Medulla oblongata (tissue), 1 donor: Measurements from ENCODE around the gene KDM2B.
"Not testable (repeated sequence)": the region's sequence is repeated elsewhere in the genome, so short reads cannot be mapped to it uniquely, and the experiment has no call there.

Experiments used
- DNase-seq: peaks from one replicate; pipeline ENCODE4 v3.0.0-alpha.2; 2015; ENCODE audit errors: extremely low spot score

KDM2B gene

GRCh38 chr12:121503395-121503794 lies 77.4 kb downstream of the KDM2B start:
- no peak for DNase-seq

DNA sequence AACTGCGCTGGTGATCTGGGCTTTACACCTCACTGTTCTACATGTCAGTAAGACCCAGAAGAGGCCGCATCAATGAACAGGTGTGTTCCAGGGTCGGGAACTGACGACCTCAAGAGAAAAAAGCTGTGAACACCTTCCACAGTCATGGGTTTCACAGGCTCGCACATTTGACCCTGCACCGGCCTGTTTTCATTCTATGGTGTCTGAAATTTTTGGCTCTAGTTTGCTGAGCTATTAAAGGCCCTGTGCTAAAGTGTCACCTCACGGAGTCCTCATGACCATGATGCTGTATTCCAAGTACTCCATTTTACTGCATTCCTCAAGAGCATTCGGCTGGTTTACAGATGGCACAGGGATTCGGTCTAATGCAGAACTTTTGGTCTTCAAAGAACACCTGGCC lies 78.9 kb downstream of the KDM2B start:
- DNase-seq, result no peak

- DNase-seq, result peak; percentile 86
Observed at GRCh38 chr12:121499929-121500793, 80.7 kb downstream of the KDM2B start.

DNA sequence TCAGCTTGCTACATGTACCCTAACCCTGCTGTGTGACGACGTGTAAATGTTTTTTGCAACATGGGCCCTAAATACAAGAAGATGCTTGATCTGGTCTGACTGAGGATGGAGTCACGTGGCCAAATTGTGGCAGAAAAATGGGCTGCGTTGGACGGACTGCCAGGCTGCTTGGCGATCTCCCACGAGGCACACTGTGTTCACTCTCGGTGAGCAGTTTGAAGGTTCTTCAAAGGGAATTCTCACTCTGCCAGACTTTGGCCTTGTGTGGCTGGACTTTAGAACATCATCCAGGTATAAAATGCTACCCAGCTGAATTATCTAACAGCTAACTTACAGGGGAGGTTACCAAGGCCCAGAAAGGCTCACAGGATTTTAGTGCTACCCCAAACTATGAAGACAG lies 85.1 kb downstream of the KDM2B start:
- DNase-seq, result peak; percentile 24

DNA sequence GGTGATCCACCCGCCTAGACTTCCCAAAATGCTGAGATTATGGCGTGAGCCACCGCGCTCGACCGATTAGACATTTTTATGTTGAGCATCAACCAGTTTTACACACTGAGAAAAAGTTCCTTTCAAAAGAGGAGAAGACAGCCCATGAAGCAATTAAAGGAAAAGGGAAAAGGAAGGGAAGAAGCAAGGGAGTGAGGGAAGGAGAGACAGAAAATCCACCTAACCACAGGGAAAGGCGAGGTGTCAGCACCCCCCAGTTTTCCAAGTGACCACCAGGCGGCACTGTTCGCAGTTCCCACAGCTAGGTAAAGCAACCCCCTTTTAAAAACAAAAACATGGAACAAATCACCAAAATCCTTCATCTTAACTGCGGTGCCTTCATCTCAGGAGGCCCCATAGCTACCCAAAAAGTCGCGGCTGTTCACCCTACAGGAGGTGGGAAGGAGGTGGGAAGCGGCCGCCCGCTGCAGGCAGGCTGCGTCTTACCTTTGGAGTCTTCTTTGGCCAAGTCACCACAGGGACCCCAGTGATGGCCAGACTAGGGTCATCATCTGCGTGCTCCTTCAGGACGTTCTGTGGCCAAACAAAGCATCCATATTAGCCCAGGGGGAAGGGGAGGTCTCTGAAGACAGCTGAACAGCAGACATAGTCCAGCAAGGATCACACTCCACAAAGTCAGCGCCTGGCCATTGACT lies 86.6 kb downstream of the KDM2B start:
- peak; percentile 31 for DNase-seq

DNA sequence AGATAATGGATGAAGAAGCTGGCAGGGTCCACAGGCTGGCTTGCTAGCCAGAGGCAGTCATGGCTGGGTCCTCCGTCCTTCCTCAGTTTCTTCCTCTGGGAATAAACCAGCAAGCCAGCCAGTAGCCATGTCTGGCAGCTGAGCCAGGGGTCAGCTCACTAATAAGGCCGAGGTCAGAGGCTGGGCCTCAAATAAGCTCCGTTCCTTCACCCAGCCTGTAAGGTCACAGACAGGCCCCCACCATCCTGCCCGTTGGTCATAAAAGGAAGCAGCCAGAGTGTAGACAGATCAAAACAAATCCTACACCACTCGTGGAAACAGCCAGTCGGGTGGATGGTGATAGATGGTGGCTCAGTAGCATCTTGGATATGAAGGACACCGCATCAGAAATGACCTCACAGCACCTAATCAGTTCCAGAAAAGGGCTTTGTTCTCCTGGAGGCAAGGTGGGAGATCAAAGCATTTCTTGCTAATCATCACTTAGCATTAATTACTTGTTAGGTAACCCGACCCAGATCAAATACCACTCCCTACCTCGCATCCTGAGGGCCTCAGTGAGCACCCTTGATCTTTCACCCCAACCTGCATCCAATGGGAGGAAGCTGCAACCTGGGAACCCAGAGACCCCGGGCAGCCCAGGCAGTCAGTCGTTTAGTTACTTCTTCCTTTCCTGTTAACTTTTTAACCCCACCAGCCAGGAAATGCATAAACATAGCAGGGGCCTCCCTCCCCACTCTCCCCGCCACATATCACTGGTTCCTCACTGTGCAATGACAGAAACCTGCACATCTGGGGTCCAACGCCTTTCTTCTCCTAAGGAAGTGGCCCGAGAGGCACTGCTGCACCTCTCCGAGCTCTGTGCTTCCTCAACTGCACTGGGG lies 90.2 kb downstream of the KDM2B start:
- no peak for DNase-seq

- no peak for DNase-seq
Observed at GRCh38 chr12:121489874-121490273, 90.9 kb downstream of the KDM2B start.

GRCh38 chr12:121484967-121485366 lies 95.9 kb downstream of the KDM2B start:
- DNase-seq, result no peak

DNA sequence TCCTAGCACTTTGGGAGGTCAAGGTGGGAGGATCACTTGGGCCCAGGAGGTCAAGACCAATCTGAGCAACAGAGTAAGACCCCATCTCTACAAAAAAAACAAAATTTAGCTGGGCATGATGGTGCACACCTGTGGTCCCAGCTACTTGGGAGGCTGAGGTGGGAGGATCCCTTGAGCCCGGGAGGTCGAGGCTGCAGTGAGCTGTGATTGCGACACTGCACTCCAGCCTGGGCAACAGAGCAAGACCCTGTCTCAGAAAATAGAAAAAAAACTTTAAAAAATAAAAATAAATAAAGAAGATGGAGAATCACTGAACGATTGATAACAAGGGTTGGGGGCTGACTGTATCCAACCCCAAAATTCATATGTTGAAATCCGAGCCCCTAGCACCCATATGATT lies 96.3 kb downstream of the KDM2B start:
- DNase-seq, result not testable (repeated sequence)

DNA sequence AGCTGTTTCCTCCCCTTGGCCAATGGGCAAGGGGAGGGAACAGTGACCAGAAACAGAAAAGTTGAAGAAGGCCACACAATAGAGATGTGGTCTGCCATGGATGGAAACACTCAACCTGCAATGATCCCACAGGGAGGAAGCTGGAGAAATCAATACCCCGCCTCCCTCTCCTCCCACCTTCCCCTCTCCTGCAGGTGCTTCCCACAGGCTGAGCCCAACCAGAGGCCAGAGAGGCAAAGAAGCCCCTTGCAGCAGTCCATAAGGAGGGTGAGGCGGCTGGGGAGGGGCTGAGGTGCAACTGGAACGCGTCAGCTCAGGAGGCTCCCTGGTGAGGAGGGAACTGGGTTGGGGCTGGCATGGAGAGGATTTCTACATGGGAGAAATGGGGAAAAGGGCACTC lies 96.9 kb downstream of the KDM2B start:
- no peak for DNase-seq

GRCh38 chr12:121476477-121476876 lies 104.3 kb downstream of the KDM2B start:
- DNase-seq, result no peak

DNA sequence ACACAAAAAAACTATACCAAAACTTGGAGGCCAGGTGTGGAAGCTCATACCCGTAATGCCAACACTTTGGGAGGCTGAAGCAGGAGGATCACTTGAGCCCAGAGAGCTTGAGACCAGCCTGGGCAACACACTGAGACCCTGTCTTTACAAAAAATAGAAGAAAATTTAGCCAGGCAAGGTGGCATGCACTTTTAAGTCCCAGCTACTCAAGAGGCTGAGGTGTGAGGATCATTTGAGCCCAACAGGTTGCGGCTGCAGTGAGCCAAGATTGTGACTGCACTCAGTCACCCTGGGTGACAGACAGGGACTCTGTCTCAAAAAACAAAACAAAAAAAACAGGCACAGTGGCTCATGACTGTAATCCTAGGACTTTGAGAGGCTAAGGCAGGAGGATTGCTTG lies 105.5 kb downstream of the KDM2B start:
- DNase-seq, result no peak

DNA sequence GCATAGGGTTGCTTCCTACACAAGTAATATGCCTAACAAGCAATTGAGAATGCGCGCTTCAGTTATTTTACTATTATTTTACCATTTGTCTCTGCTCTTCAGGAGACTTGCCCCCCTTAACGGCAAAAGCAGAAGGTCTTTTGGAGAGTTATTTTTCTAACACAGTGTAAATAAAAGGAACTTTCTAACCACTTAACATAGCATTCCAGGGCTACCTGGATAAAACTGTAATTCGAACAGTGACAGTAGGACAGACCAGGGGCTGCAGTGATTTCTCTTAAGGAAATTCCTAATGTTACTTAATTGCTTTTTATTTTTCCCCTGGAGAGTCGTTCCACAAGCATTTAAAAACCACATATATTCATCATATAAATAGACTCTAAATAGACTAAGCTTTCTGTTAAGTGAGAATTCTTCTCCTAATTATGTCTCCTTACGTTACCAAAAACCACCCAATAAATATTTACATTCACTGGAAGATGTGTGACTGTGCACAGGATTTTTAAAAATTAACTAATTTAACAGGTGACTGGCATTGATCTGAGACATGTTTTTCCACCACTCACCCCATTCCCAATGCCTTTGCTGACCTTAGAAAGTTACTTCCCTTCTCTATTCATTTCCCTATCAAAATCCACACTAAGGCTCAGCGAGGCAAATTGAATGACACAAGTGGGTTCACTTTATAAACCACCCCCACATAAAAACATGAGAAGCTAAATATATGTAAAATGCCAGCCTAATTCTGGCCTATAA lies 108.5 kb downstream of the KDM2B start:
- DNase-seq, result no peak

GRCh38 chr12:121470751-121471150 lies 110.1 kb downstream of the KDM2B start:
- no peak for DNase-seq

DNA sequence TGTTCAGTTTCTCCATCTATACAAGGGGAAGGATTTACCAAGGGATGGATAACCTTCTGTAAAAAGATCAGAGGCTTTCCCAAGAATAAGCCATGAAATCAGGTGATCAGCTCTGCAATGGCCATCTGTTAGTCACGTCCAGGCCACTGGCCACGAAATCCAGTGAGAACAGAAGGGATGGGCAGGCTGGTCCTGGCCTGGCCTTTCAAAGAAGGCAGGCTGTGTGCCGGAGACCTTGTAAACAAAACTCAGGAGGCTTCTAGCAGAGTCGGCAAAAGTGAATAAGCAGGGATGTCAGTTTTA lies 112.4 kb downstream of the KDM2B start:
- DNase-seq, result no peak

DNA sequence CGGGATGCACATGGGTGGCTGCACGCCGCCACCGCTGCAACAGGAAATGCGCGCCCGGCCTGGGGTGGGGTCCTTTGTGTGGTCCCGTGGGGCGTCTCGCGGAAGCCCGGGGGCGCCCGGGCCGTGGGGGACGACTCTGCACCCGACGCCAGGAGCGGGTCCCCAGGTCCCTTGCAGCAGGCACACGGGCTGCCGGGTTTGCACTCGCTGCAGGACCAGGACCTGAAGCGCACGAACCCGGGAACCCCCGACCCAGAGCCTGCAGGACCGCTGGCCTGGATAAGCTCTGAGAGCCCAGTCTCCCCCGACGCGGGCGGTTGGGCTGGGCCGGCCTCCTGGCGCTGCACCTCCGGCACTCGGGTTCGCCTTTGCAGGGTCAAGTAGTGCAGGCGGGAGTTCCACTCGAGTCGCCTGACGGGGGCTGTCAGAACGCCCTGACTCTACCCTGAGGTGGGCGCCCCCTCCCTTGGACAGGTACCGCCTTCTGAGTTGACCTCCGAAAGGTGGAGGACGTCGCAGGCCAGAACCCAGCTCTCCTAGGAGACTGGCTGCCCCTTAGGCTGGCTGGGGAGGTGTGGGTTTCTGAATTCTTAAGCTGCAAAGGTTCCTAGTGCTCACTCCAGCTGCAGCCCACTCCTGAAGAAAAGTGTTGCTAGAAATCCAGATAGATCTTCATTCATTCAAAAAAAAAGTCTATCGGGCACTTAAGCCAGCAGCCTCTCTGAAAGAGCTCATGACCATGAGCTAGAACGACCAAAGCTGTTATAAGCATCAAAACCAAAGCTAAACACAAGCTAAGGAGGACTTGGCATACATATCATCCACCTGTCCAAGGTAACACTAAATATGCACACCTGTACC lies 113.0 kb downstream of the KDM2B start:
- peak; percentile 26 for DNase-seq

GRCh38 chr12:121466794-121467637 lies 113.8 kb downstream of the KDM2B start:
- peak; percentile 92 for DNase-seq

GRCh38 chr12:121465921-121466793 lies 114.7 kb downstream of the KDM2B start:
- DNase-seq, result no peak

GRCh38 chr12:121464331-121464730 lies 116.5 kb downstream of the KDM2B start:
- DNase-seq, result no peak
